Adrenal gland (tissue), 5 donors: ENCODE data around the gene MRPS34.

ENCODE experiments used
- POLR2A ChIP-seq, 2 donors: fragments of 450-650 bp; IDR thresholded peaks; one replicate each; pipeline ENCODE4 v1.6.1; 2017; ENCODE audit warnings: antibody characterized with exemption in 2 of 2, mild to moderate bottlenecking in 2 of 2, moderate library complexity in 1 of 2
- TF ChIP-seq, protein P1 (sequence below), 6 experiments: fragments of 450-650 bp in 4 of 6; fragments of 200-600 bp in 2 of 6; sonication (generic) in 1 of 6; IDR thresholded peaks; 1 replicate in 5 of 6; 2 replicates in 1 of 6; pipeline versions ENCODE4 v1.5.1 to v1.8.0; 2016 to 2021; ENCODE audit warnings: antibody characterized with exemption in 6 of 6, mild to moderate bottlenecking in 2 of 6, moderate library complexity in 1 of 6
- donor health status: DM: no; HTN: no; CAD: no.

DNA sequence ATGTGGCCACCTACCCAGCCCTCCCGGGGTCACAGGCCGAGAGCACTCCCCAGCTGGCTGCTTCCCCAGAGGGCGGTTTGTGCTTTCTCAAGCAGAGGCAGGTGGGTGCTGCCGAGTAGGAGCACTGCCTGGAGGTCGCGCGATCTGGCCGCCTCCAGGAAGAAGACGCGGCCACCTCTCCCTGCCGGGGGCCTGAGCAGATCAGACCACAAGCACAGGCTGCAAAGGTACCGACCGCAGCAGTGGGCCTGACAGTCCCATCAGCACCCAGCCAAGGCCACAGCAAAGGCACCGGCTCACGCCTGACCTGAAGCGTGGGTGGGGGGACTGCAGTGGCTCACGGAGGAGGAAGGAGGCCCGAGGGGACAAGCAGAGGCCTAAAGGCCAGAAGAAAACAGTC lies 35.8 kb upstream of the MRPS34 start:
- TF ChIP-seq, protein P1, sequence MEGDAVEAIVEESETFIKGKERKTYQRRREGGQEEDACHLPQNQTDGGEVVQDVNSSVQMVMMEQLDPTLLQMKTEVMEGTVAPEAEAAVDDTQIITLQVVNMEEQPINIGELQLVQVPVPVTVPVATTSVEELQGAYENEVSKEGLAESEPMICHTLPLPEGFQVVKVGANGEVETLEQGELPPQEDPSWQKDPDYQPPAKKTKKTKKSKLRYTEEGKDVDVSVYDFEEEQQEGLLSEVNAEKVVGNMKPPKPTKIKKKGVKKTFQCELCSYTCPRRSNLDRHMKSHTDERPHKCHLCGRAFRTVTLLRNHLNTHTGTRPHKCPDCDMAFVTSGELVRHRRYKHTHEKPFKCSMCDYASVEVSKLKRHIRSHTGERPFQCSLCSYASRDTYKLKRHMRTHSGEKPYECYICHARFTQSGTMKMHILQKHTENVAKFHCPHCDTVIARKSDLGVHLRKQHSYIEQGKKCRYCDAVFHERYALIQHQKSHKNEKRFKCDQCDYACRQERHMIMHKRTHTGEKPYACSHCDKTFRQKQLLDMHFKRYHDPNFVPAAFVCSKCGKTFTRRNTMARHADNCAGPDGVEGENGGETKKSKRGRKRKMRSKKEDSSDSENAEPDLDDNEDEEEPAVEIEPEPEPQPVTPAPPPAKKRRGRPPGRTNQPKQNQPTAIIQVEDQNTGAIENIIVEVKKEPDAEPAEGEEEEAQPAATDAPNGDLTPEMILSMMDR (IDR thresholded peaks at IDR 0.05) = no peak
- no peak for TF ChIP-seq POLR2A (IDR thresholded peaks at IDR 0.05)
